Stimulated activated CD8-positive, alpha-beta memory T cell treated with anti-CD3 and anti-CD28 coated beads, Interleukin-4, amount 100 ng/mL, for 24 hours (primary cell): ENCODE data around the gene MIEF1.
"Not testable (repeated sequence)": the region's sequence is repeated elsewhere in the genome, so short reads cannot be mapped to it uniquely, and the experiment has no call there.

Experiments
- DNase-seq: peaks from one replicate; pipeline ENCODE4 v3.0.0-alpha.2; 2020; ENCODE audit warnings: low read depth

The MIEF1 gene

GRCh38 chr22:39513791-39514190, 11.7 kb downstream of the MIEF1 start:
- no peak for DNase-seq

- DNase-seq: no peak
These were observed 12.4 kb downstream of the MIEF1 start for GRCh38 chr22:39514373-39514973.

GRCh38 chr22:39515266-39516050, 13.4 kb downstream of the MIEF1 start:
- DNase-seq: no peak

- no peak for DNase-seq
These were observed 15.4 kb downstream of the MIEF1 start for GRCh38 chr22:39517470-39517869.

GRCh38 chr22:39518144-39518786, 16.2 kb downstream of the MIEF1 start:
- DNase-seq: no peak

GRCh38 chr22:39518996-39519680, 17.0 kb downstream of the MIEF1 start:
- no peak for DNase-seq

- peak; percentile 92 for DNase-seq
These were observed 17.7 kb downstream of the MIEF1 start for GRCh38 chr22:39519681-39520225.

- DNase-seq: peak; percentile 81
These were observed 18.4 kb downstream of the MIEF1 start, which contains the start of gene ATF4 for GRCh38 chr22:39520226-39521105. Gene ATF4 (plus strand): TSS chr22:39520562. CDS start chr22:39521446, 884 bp downstream.

- DNase-seq: not testable (repeated sequence)
These were observed 19.2 kb downstream of the MIEF1 start for GRCh38 chr22:39521106-39521885.

GRCh38 chr22:39522091-39522490, 20.0 kb downstream of the MIEF1 start:
- not testable (repeated sequence) for DNase-seq

GRCh38 chr22:39522567-39523300, 20.6 kb downstream of the MIEF1 start:
- DNase-seq: no peak

- DNase-seq: no peak
These were observed 22.1 kb downstream of the MIEF1 start for GRCh38 chr22:39524089-39524752.

GRCh38 chr22:39524753-39525657, 22.9 kb downstream of the MIEF1 start:
- DNase-seq: no peak

GRCh38 chr22:39525658-39525975, 23.5 kb downstream of the MIEF1 start:
- no peak for DNase-seq

GRCh38 chr22:39526736-39527171, 24.7 kb downstream of the MIEF1 start:
- DNase-seq: no peak

GRCh38 chr22:39527481-39527961, 25.4 kb downstream of the MIEF1 start:
- no peak for DNase-seq

GRCh38 chr22:39528080-39528661, 26.1 kb downstream of the MIEF1 start:
- DNase-seq: no peak
